K562 (cell line): ENCODE measurements around the gene PDK1. TPM values are rescaled to one million over a fixed set of nuclear protein-coding genes. Genes with fewer than 3 reads are reported as not detected.

Source experiments
- ARID1B ChIP-seq: fragments of 450-650 bp; IDR thresholded peaks from 2 replicates; pipeline ENCODE4 v1.6.1; 2016; ENCODE audit warnings: antibody characterized with exemption, mild to moderate bottlenecking, inconsistent platforms
- ATF1 ChIP-seq, 2 experiments: fragments of 450-650 bp in 1 of 2; IDR thresholded peaks; 2 replicates each; pipeline ENCODE4 v1.6.1; 2016; ENCODE audit warnings: missing compliant biosample characterization in 1 of 2, missing genetic modification characterization in 1 of 2
- CBX2 ChIP-seq: fragments of 200-600 bp; sonication (generic); IDR thresholded peaks from one replicate; pipeline ENCODE4 v1.6.1; 2012; ENCODE audit warnings: mild to moderate bottlenecking, low read length, inconsistent platforms; ENCODE audit not compliant: insufficient read depth, poor library complexity, severe bottlenecking
- DMBX1 ChIP-seq: fragments of 250-450 bp; sonication (Bioruptor Pico); IDR thresholded peaks from 2 replicates; pipeline ENCODE4 v1.8.0; 2022; ENCODE audit warnings: inconsistent platforms, mild to moderate bottlenecking, moderate library complexity, borderline replicate concordance
- GTF2E2 ChIP-seq: fragments of 200-800 bp; sonication (Bioruptor generic); IDR thresholded peaks from 2 replicates; pipeline ENCODE4 v1.6.1; 2016; ENCODE audit warnings: missing genetic modification characterization, missing compliant biosample characterization
- RBM14 ChIP-seq: fragments of 200-400 bp; formaldehyde crosslinking; IDR thresholded peaks from 2 replicates; pipeline ENCODE4 v1.6.1; 2018; ENCODE audit warnings: low read depth, mild to moderate bottlenecking, low read length, moderate library complexity, borderline replicate concordance; ENCODE audit not compliant: insufficient read depth
- RBM39 ChIP-seq: fragments of 200-400 bp; formaldehyde crosslinking; optimal IDR thresholded peaks from 2 replicates; pipeline ENCODE3; 2018; ENCODE audit warnings: low read depth, low read length
- SAFB ChIP-seq: fragments of 200-400 bp; formaldehyde crosslinking; IDR thresholded peaks from 2 replicates; pipeline ENCODE4 v1.6.1; 2017; ENCODE audit warnings: low read depth, low read length, borderline replicate concordance
- SMARCB1 ChIP-seq: IDR thresholded peaks from 2 replicates; pipeline ENCODE4 v1.6.1; 2011; ENCODE audit warnings: improper control_type of control experiment, low read depth; ENCODE audit not compliant: insufficient read length
- TBP ChIP-seq: optimal IDR thresholded peaks from 2 replicates; pipeline ENCODE3; 2011; ENCODE audit warnings: low read depth, low read length, improper control_type of control experiment
- U2AF1 ChIP-seq: fragments of 200-400 bp; formaldehyde crosslinking; optimal IDR thresholded peaks from 2 replicates; pipeline ENCODE3; 2017; ENCODE audit warnings: mild to moderate bottlenecking, low read depth, low read length, moderate library complexity
- U2AF2 ChIP-seq: fragments of 200-400 bp; formaldehyde crosslinking; optimal IDR thresholded peaks from 2 replicates; pipeline ENCODE3; 2017; ENCODE audit warnings: low read depth, mild to moderate bottlenecking, low read length
- UBTF ChIP-seq, 2 experiments: IDR thresholded peaks; 2 replicates each; pipeline ENCODE4 v1.6.1; 2012; ENCODE audit warnings: improper control_type of control experiment in 2 of 2, low read depth in 2 of 2, low read length in 2 of 2, borderline replicate concordance in 1 of 2
- ZFP1 ChIP-seq: fragments of 450-650 bp; formaldehyde crosslinking; IDR thresholded peaks from 2 replicates; pipeline ENCODE4 v1.4.0; 2020; ENCODE audit warnings: mild to moderate bottlenecking, mixed read lengths
- ZNF165 ChIP-seq: fragments of 250-450 bp; sonication (Bioruptor Pico); IDR thresholded peaks from 2 replicates; pipeline ENCODE4 v1.4.0; 2020; ENCODE audit warnings: borderline replicate concordance
- ZNF282 ChIP-seq: sonication (generic); formaldehyde crosslinking; IDR thresholded peaks from 2 replicates; pipeline ENCODE4 v1.8.1; 2023; ENCODE audit warnings: missing genetic modification reagents
- ZNF3 ChIP-seq: fragments of 250-450 bp; sonication (Bioruptor Pico); IDR thresholded peaks from 2 replicates; pipeline ENCODE4 v1.5.0; 2021; ENCODE audit warnings: mild to moderate bottlenecking, moderate library complexity
- ZNF561 ChIP-seq: fragments of 450-650 bp; formaldehyde crosslinking; conservative IDR thresholded peaks from 2 replicates; pipeline ENCODE4 v1.4.0; 2020; ENCODE audit warnings: mild to moderate bottlenecking, moderate library complexity
- ZNF584 ChIP-seq: fragments of 200-800 bp; sonication (Bioruptor generic); IDR thresholded peaks from 2 replicates; pipeline ENCODE4 v1.6.1; 2016; ENCODE audit warnings: low read depth, mild to moderate bottlenecking, missing genetic modification characterization, missing compliant biosample characterization
- polyA plus RNA-seq, 8 experiments: library from polyadenylated mRNA; depleted of rRNA in 4 of 8; stranded (reverse) in 5 of 8; unstranded in 3 of 8; fragments of >200 nt; fragmentation: Nextera tagmentation in 2 of 8; fragmentation: Illumina TruSeq in 1 of 8; extraction: Ambion mirVana in 2 of 8; extraction: Trizol in 1 of 8; gene quantifications; 2 replicates each; pipeline versions ENCODE4 v1.2.1 to v1.2.3, GENCODE V29; 2011 to 2014; ENCODE audit warnings: inconsistent platforms in 1 of 8, missing spikeins in 1 of 8
- total RNA-seq, 7 experiments: library from RNA; depleted of rRNA in 6 of 7; stranded (reverse); fragments of >200 nt in 6 of 7; fragmentation: Illumina TruSeq in 2 of 7; extraction: Trizol in 2 of 7; gene quantifications; 2 replicates each; pipeline versions ENCODE4 v1.2.1 to v1.2.3, GENCODE V29; 2011 to 2021; ENCODE audit warnings: low replicate concordance in 1 of 7
- TF ChIP-seq, protein P1 (sequence below), 3 experiments: fragments of 200-800 bp in 1 of 3; fragments of 250-450 bp in 1 of 3; fragments of 450-650 bp in 1 of 3; sonication (Bioruptor Pico) in 1 of 3; sonication (Bioruptor generic) in 1 of 3; formaldehyde crosslinking in 1 of 3; IDR thresholded peaks; 2 replicates each; pipeline versions ENCODE4 v1.6.1 to v1.8.0; 2016 to 2022; ENCODE audit warnings: mild to moderate bottlenecking in 2 of 3, missing genetic modification characterization in 2 of 3, missing compliant biosample characterization in 1 of 3, moderate library complexity in 1 of 3

The PDK1 gene
- total and polyA plus RNA-seq, 9 of the 15 experiments (the other 6 are each of a cell fraction or from before 2014, with no cell fraction given), result 3.5 to 176 (median 13.9) TPM

- TF ChIP-seq U2AF2 (no peak), ZNF165 (CRISPR knock-in tag) (peak; percentile 77; the same call in 1 of the 2 replicates), TBP (peak; percentile 83), ARID1B (no peak), ZNF584 (CRISPR knock-in tag) (no peak), RBM14 (no peak), GTF2E2 (tag) (no peak), SMARCB1 (no peak), ZFP1 (CRISPR knock-in tag) (no peak), ZNF3 (CRISPR knock-in tag) (no peak), U2AF1 (peak; percentile 68), UBTF (IDR thresholded peaks at IDR 0.05; ENCODE audit: borderline replicate concordance in 1 of 2, low read depth in 2 of 2, low read length in 2 of 2) (peak; percentile 33 to 87), SAFB (peak; percentile 24; the same call in 1 of the 2 replicates), RBM39 (peak; percentile 44), CBX2 (no peak), ZNF282 (CRISPR knock-in tag) (no peak), ZNF561 (CRISPR knock-in tag) (no peak), ATF1 (CRISPR knock-in tag; IDR thresholded peaks at IDR 0.05) (no peak; the same call in 1 of the 2 replicates), ATF1 (tag; IDR thresholded peaks at IDR 0.05) (peak; percentile 91), DMBX1 (CRISPR knock-in tag) (peak; percentile 25; the same call in 1 of the 2 replicates)
- TF ChIP-seq, protein P1, sequence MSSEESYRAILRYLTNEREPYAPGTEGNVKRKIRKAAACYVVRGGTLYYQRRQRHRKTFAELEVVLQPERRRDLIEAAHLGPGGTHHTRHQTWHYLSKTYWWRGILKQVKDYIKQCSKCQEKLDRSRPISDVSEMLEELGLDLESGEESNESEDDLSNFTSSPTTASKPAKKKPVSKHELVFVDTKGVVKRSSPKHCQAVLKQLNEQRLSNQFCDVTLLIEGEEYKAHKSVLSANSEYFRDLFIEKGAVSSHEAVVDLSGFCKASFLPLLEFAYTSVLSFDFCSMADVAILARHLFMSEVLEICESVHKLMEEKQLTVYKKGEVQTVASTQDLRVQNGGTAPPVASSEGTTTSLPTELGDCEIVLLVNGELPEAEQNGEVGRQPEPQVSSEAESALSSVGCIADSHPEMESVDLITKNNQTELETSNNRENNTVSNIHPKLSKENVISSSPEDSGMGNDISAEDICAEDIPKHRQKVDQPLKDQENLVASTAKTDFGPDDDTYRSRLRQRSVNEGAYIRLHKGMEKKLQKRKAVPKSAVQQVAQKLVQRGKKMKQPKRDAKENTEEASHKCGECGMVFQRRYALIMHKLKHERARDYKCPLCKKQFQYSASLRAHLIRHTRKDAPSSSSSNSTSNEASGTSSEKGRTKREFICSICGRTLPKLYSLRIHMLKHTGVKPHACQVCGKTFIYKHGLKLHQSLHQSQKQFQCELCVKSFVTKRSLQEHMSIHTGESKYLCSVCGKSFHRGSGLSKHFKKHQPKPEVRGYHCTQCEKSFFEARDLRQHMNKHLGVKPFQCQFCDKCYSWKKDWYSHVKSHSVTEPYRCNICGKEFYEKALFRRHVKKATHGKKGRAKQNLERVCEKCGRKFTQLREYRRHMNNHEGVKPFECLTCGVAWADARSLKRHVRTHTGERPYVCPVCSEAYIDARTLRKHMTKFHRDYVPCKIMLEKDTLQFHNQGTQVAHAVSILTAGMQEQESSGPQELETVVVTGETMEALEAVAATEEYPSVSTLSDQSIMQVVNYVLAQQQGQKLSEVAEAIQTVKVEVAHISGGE (CRISPR knock-in tag; IDR thresholded peaks at IDR 0.05), result no peak
Measured at GRCh38 chr2:172555522-172556283, at the start of gene PDK1 (continued).
